HG03521 (cell line): ENCODE results near the gene CEP104.

ENCODE experiments used
- ATAC-seq: cut with Tn5 transposase; IDR thresholded peaks from one replicate; pipeline ENCODE4 v1.9.1; 2021; ENCODE audit warnings: mild to moderate bottlenecking, moderate library complexity; ENCODE audit not compliant: unreplicated experiment

The CEP104 gene

GRCh38 chr1:3767328-3767925 lies 89.6 kb downstream of the CEP104 start:
- no peak for ATAC-seq

DNA sequence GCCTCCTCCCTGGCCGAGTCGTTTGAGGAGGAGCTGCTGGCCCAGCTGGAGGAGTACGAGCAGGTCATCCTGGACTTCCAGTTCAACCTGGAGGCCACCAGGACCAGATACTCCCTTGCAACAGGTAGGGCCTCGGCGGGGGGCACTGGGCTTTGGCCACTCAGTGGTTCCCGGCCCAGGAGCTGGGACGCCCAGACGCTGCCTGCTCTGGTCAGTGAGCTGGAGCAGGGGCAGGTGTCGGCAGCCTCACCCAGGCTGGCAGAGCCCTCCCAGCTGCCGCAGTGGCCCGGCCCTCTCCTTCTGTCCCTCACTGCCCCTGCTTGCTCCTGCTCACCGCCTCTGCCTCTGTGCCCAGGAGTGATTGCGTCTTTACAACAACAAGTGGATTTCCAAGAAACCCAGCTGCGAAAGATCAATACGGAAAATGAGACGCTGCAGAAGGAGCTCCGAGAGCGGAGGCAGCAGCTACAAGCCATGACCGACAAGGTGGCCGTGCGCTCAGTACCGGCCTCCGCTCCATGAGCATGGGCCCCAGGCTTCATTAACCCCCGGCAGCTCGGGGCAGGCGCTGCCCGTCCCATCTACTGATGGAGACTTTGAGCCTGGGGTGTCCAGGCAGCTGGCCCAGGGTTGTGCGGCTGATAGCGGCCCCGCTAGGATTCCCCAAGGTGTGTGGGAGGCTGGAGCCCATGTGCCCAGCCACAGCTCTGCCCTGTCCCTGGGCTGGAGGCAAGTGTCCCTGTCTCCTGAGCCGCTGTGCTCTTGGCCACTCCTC lies 93.5 kb downstream of the CEP104 start:
- no peak for ATAC-seq

DNA sequence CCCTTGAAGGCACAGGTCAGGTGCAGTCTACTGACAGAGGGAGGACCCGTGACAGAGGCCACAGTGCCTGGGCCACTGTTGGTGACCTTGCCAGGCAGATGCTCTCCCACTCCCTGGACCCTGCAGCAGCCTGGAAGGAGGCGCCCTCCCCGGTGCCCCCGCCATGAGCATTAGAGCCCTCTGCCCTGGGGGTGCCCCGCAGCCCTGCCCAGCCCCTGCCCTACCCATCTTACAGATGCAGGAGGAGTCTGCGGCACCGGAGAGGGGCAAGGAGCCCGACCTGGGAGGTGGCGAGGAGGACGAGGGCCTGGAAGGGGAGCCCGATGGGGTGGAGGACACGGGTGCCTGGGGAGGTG lies 94.2 kb downstream of the CEP104 start:
- ATAC-seq, result no peak

- no peak for ATAC-seq
Observed at GRCh38 chr1:3762151-3762872, 94.7 kb downstream of the CEP104 start.
